T follicular helper cell (primary cell): Measurements from ENCODE around the gene POMZP3.
"Not testable (repeated sequence)": the region's sequence is repeated elsewhere in the genome, so short reads cannot be mapped to it uniquely, and the experiment has no call there.

Experiments
- DNase-seq: peaks from one replicate; pipeline ENCODE4 v3.0.0-alpha.2; 2020; ENCODE audit warnings: low read depth
- total RNA-seq, 2 experiments: gene quantifications; one replicate each; lab custom pipeline; 2026; lab: John Stamatoyannopoulos, UW

The POMZP3 gene
- 2.8 to 3.8 reads per million in 2 experiments for total RNA-seq

DNA sequence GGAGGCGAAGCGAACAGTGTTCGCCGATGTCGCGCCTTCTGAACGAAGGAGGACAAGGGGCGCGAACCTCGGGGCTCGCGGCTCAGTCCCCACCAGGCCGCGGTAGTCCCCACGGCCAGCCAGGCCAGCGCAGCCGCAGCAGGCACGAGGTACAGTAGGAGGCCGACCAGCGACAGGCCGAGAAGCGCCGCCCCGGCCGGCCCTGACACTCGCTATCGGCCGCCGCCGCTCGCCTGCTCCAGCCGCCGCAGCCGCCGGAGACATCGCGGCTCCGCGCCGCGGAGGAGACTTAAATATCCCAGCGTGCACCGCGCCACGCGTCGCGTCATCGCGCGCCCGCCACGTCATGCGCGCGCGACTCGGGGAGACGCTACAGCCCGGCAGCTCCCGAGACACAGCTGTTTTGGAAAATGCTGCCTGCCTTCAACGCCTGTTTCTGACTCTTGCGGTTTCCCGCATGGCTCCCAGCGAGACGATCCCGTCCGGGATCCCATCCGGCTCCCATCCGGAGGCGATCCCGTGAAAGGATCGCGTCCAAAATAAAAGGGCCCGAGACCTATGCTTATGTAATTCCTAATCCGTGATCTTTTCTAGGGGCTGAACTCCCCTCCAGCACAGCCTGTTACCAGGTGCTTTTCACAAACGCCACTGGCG is at the start of gene POMZP3:
Gene POMZP3 (minus strand): TSS at position 291 of the 654 bp plus-strand sequence. CDS start 1,215 bp downstream, outside the sequence.
- DNase-seq: not testable (repeated sequence)

DNA sequence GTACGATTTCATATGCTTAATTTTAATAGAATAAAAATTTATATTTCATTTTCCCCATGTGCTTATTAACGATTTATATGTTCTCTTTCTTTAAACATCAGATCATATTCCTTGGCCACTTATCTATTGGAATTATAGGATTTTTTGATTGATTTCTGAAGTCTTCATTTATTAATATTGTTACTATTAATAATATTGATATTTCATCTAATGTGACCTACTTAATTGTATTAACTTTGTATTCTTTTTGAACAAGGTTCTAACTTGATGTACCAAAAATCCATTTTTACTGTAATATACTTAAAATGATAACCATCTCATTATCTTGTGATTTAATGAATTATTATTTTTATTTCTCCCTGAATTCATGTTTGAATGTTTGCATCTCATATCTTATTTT is 48.7 kb upstream of the POMZP3 start:
- DNase-seq: not testable (repeated sequence)

GRCh38 chr7:76673346-76673745 is 46.3 kb upstream of the POMZP3 start:
- DNase-seq: not testable (repeated sequence)

DNA sequence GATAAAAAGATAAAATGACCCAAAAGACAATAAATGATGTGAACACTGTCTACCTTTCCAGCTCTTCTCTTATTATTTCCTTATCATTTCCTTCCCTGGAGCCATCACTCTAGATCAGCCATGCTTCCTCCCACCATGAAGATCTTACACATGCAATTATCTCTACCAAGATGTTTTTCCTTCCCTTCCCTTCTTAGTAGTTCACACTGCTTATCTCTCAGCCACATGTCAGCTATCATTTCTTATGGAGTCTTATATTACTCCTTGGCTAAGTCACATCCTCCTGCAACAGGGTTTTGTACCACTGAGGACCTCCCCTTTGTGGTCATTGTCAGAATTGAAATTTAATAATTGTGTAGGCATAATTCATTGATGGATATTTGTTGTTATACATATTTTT is 32.1 kb upstream of the POMZP3 start:
- DNase-seq: not testable (repeated sequence)

GRCh38 chr7:76656425-76656824 is 29.3 kb upstream of the POMZP3 start:
- not testable (repeated sequence) for DNase-seq

DNA sequence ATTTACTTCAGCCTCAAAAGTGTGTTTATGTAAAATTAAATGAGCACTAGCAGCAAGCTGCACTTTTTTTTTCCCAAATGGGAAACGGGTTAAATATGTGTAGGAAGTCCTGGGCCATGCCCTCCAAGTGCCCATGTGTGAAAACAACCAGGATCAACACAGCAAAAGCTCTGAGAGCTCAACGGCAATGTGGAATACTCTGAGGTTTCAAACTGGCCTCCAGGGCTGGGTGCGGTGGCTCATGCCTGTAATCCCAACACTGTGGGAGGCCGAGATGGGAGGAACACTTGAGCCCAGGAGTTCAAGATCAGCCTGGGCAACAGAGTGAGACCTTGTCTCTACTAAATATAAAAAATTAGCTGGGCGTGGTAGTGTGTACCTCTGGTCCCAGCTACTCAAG is 15.5 kb upstream of the POMZP3 start:
- DNase-seq: not testable (repeated sequence)

DNA sequence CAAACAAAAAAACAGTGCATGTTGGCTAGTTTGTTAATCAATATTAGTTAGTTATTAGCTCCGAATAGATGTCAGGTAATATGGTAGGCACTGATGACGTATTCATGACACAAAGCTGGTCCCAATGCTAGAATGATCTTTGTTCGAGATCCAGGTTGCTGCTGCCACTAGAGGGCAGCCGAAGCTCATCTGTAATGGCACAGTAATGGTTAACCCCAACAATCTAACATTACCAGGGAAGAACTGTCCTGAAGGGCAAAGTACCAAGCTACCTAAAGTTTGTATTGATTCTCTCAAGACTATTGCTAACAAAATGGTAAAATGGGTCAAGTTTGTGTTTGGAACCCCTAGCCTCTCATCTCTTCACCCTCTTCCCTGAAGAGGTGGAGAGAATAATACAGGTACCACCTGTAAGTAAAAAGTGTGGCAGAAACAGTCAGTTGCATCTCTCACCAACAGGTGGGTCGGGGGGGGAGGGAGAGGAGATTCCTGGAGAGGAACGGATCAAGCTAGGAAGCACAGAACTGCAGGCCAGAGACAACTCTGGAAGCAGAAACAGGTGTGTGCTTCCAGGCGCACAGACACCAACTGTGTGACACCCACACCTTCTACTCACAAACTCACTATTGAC is 10.1 kb upstream of the POMZP3 start:
- not testable (repeated sequence) for DNase-seq

- DNase-seq: not testable (repeated sequence)
These were observed 498 bp downstream of the POMZP3 start for GRCh38 chr7:76626581-76626980.

DNA sequence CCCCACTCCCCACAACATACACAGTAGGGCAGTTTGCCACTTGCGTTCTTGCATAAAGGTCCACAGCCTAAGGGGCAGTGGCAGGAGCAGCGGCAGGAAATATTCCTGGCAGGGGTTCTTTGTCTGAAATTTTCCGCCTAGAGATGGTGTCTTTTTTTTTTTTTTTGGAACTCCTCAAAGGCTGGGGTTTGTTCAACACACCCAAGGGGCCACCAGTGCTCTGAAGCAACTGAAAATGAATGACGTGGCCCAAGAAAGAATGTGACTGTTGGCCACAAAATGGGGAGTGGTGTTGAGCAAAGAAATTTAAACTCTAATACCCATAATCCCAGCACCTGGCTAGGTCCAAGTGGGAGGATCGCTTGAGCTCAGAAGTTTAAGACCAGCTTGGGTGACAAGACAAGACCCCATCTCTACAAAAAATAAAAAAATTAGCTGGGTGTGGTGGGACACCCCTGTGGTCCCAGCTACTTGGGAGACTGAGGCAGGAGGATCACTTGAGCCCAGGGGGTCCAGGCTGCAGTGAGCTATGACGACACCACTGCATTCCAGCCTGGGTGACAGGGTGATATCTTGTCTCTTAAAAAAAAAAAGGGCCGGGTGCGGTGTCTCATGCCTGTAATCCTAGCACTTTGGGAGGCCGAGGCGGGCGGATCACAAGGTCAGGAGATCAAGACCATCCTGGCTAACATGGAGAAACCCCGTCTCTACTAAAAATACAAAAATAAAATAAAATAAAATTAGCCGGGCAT is 7.5 kb downstream of the POMZP3 start:
- DNase-seq: not testable (repeated sequence)

- not testable (repeated sequence) for DNase-seq
These were observed 13.3 kb downstream of the POMZP3 start for GRCh38 chr7:76613783-76614182.

DNA sequence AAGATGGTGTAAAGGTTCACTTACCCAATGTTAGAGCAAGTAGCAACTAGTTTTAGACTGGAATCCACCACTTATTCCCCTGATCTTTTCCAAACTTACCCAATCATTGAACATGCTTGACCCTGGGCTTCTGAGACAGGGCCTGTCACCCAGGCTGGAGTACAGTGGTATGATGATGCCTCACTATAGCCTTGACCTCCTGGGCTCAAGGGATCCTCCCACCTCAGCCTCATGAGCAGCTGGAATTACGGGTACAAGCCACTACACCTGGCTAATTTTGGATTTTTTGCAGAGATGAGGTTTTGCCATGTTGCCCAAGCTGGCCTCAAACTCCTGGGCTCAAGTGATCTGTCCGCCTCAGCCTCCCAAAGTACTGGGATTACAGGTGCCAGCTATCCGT is 14.8 kb downstream of the POMZP3 start:
- DNase-seq: not testable (repeated sequence)

DNA sequence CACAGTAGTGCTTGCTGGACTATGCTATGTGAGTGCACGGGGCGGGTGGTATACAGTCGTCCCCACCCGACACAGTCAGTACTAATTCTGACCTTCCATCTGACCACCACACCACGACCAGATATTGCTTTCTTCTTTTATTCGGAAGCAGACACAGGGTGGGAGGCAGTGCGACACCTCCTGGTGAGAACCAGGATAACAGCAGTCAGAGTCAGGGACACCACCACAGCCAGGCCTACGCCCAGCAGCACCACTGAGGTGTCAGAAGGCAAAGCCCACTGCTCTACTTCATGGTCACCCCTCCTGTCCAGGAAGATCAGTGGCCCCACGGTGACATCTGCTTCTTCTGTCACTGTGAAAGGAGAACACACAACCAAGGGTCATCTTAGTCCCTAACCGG is 17.2 kb downstream of the POMZP3 start:
- not testable (repeated sequence) for DNase-seq

DNA sequence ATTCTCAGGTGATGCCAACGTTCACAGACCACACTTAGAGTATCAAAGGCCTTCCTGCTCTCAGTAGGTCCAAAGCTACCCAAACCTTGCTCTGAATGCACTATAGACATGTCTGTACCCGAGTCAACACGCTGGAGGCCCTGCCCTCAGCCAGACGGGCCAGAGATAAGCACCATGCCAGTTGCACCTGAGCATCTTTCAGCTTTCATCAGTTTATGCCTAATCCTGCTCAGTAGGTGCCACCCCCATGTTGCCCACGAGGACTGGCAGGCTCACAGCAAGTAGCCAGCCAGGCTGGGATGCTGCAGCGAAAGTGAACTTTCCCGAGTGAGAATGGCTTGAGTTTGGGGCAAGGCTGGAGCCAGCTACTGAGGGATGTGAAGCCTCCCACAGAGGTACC is 18.6 kb downstream of the POMZP3 start:
- not testable (repeated sequence) for DNase-seq

GRCh38 chr7:76606027-76606426 is 21.1 kb downstream of the POMZP3 start:
- not testable (repeated sequence) for DNase-seq

DNA sequence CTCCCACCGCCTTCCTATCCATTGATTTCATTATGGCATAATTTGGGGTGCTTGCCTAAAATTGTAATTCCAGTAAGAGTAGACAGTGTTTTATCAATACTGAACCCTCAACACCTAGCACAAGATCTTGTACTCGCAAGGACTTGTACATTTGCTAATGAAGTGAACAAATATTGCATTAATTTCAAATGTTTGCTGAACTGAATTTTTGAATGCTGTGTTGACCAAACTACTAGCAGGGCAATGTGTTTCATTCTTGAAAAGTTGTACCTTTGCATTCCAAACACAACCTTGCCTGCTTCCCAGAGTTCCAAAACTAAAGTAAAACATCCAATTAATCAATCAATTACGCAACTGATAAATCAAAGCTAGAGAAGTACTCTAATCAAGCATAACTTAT is 26.4 kb downstream of the POMZP3 start:
- not testable (repeated sequence) for DNase-seq

DNA sequence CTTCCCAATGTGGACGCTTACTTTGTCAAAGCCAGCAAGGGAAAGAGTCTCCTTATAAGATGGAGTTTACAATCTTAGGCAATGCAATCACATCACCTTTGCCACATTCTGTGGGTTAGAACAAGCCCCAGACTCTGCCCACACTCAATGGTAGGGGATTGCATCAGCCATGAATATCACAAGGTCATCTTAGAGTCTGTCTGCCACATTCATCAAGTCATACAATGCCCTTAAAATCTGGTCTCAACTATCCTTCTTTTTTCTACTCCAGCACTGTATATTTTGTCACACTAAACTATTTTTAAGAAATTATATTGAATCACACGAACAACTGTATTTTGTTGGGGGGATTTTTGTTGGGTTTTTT is 27.0 kb downstream of the POMZP3 start:
- DNase-seq: not testable (repeated sequence)

DNA sequence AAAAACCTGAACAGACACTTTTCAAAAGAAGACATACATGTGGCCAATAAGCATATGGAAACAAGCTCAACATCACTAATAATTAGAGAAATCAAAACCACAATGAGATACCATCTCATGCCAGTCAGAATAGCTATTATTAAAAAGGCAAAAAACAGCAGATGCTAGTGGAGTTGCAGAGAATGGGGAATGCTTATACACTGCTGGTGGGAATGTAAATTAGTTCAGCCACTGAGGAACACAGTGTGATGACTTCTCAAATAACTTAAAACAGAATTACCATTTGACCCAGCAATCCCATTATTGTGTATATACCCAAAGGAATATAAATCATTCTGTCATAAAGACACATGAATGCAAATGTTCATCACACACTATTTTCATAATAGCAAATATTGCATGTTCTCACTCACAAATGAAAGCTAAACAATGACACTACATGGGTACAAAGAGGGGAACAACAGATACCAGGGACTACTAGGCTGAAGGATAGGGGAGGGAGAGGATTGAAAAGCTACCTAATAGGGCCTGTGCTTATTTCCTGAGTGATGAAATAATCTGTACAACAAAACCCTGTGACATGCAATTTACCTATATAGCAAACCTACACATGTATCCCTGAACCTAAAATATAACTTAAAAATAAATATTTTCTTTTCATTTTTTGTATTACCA is 28.4 kb downstream of the POMZP3 start:
- DNase-seq: not testable (repeated sequence)

GRCh38 chr7:76597288-76597687 is 29.8 kb downstream of the POMZP3 start:
- not testable (repeated sequence) for DNase-seq

DNA sequence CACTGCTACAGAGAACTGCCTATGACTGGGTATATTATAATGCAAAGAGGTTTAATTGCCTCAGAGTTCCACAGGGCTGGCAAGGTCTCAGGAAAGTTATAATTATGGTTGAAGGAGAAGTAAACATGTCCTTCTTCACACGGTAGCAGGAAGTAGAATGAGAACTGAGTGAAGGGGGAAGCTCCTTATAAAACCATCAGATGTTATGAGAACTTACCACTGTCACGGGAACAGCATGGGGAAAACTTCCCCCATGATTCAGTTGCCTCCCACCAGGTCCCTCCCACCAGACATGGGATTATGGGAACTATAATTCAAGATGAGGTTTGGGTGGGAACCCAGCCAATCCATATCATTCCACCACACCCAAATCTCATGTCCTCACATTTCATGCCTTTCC is 34.4 kb downstream of the POMZP3 start:
- DNase-seq: not testable (repeated sequence)

DNA sequence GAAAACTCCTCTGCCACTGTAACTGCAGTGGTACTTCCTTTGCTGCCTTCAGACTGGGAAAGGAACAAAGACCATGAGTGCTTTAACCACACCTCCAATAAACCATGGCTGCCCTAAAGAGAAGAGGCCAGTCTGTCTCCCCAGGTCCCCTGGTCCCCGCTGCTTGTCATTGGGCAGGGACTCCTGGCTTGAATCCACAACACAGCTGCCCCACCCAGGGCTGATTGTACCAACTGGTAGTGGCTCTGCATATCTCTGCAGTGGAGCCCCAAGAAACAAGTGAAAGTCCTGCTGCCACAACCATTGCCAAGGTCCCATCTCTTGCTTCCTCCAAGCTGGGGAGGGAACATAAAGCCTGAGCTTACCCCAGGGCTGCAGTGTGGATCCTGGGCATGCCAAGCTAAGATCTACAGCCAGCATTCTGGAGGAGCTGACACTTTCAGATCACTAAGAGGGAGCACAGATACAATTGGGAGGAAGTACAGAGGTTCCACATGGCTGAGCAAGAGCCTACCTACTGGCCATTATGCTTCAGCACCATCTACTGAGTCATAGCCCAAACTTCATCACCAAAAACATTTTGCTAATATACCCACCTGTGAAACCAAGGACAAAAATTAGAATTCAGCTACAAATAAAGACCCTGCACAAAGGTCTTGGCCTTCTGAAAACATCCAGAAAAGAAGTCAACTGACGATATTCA is 35.3 kb downstream of the POMZP3 start:
- DNase-seq: not testable (repeated sequence)

- DNase-seq: not testable (repeated sequence)
These were observed 36.0 kb downstream of the POMZP3 start for GRCh38 chr7:76591033-76591432.
